GM18519 (cell line): ENCODE measurements around the gene ARHGAP26.
A peak's percentile ranks its signal among the peaks of the same experiment; 100 is the strongest.
"Not testable (repeated sequence)": the region's sequence is repeated elsewhere in the genome, so short reads cannot be mapped to it uniquely, and the experiment has no call there.

Source experiments
- ATAC-seq: cut with Tn5 transposase; IDR thresholded peaks from one replicate; pipeline ENCODE4 v1.9.1; 2021; ENCODE audit warnings: mild to moderate bottlenecking, moderate library complexity; ENCODE audit not compliant: unreplicated experiment, low FRiP score

ARHGAP26 gene

GRCh38 chr5:143093452-143094086 is 323.4 kb downstream of the ARHGAP26 start:
- no peak for ATAC-seq

- no peak for ATAC-seq
Measured at GRCh38 chr5:143094087-143094521, 323.9 kb downstream of the ARHGAP26 start.

GRCh38 chr5:143094608-143095007 is 324.4 kb downstream of the ARHGAP26 start:
- not testable (repeated sequence) for ATAC-seq

GRCh38 chr5:143101121-143101520 is 330.9 kb downstream of the ARHGAP26 start:
- ATAC-seq = peak; percentile 91

GRCh38 chr5:143101725-143102386 is 331.7 kb downstream of the ARHGAP26 start:
- ATAC-seq = no peak

- ATAC-seq = no peak
Measured at GRCh38 chr5:143102411-143102810, 332.2 kb downstream of the ARHGAP26 start.

GRCh38 chr5:143105216-143105905 is 335.2 kb downstream of the ARHGAP26 start:
- ATAC-seq = no peak

- no peak for ATAC-seq
Measured at GRCh38 chr5:143106174-143106573, 336.0 kb downstream of the ARHGAP26 start.

- no peak for ATAC-seq
Measured at GRCh38 chr5:143108498-143109128, 338.4 kb downstream of the ARHGAP26 start.

- ATAC-seq = no peak
Measured at GRCh38 chr5:143110591-143110990, 340.4 kb downstream of the ARHGAP26 start.

GRCh38 chr5:143111799-143112198 is 341.6 kb downstream of the ARHGAP26 start:
- no peak for ATAC-seq

- ATAC-seq = no peak
Measured at GRCh38 chr5:143113461-143113860, 343.3 kb downstream of the ARHGAP26 start.

GRCh38 chr5:143114481-143114880 is 344.3 kb downstream of the ARHGAP26 start:
- no peak for ATAC-seq

GRCh38 chr5:143115381-143115780 is 345.2 kb downstream of the ARHGAP26 start:
- ATAC-seq = no peak

- no peak for ATAC-seq
Measured at GRCh38 chr5:143116814-143117213, 346.6 kb downstream of the ARHGAP26 start.

- no peak for ATAC-seq
Measured at GRCh38 chr5:143117821-143118220, 347.6 kb downstream of the ARHGAP26 start.

- no peak for ATAC-seq
Measured at GRCh38 chr5:143118222-143118621, 348.0 kb downstream of the ARHGAP26 start.

- not testable (repeated sequence) for ATAC-seq
Measured at GRCh38 chr5:143118818-143119217, 348.6 kb downstream of the ARHGAP26 start.

- peak; percentile 35 for ATAC-seq
Measured at GRCh38 chr5:143119291-143119769, 349.2 kb downstream of the ARHGAP26 start.

- ATAC-seq = peak; percentile 22
Measured at GRCh38 chr5:143119881-143120341, 349.7 kb downstream of the ARHGAP26 start.
